HG03064 (cell line): ENCODE results near the gene NBPF3.
A peak's percentile ranks its signal among the peaks of the same experiment; 100 is the strongest.
"Not testable (repeated sequence)": the region's sequence is repeated elsewhere in the genome, so short reads cannot be mapped to it uniquely, and the experiment has no call there.

ENCODE experiments used
- ATAC-seq: cut with Tn5 transposase; IDR thresholded peaks from one replicate; pipeline ENCODE4 v1.9.1; 2021; ENCODE audit warnings: low read depth; ENCODE audit not compliant: unreplicated experiment

NBPF3 gene

GRCh38 chr1:21511579-21512522, 71.9 kb downstream of the NBPF3 start:
- no peak for ATAC-seq

GRCh38 chr1:21514245-21514644, 74.3 kb downstream of the NBPF3 start:
- peak; percentile 64 for ATAC-seq

GRCh38 chr1:21517161-21517589, 77.2 kb downstream of the NBPF3 start:
- no peak for ATAC-seq

GRCh38 chr1:21517660-21518480, 77.9 kb downstream of the NBPF3 start:
- no peak for ATAC-seq

GRCh38 chr1:21518774-21519455, 79.0 kb downstream of the NBPF3 start:
- no peak for ATAC-seq

- not testable (repeated sequence) for ATAC-seq
These were observed 79.6 kb downstream of the NBPF3 start for GRCh38 chr1:21519486-21520070.

- no peak for ATAC-seq
These were observed 81.2 kb downstream of the NBPF3 start for GRCh38 chr1:21520899-21521716.

- no peak for ATAC-seq
These were observed 81.8 kb downstream of the NBPF3 start for GRCh38 chr1:21521717-21522060.

- ATAC-seq, result no peak
These were observed 82.6 kb downstream of the NBPF3 start for GRCh38 chr1:21522525-21523038.

GRCh38 chr1:21523297-21523813, 83.4 kb downstream of the NBPF3 start:
- ATAC-seq, result no peak

- no peak for ATAC-seq
These were observed 84.3 kb downstream of the NBPF3 start for GRCh38 chr1:21524220-21524619.

GRCh38 chr1:21524686-21525339, 84.9 kb downstream of the NBPF3 start:
- ATAC-seq, result no peak

- ATAC-seq, result no peak
These were observed 85.4 kb downstream of the NBPF3 start for GRCh38 chr1:21525340-21525717.

GRCh38 chr1:21526441-21526840, 86.5 kb downstream of the NBPF3 start:
- no peak for ATAC-seq

- no peak for ATAC-seq
These were observed 90.6 kb downstream of the NBPF3 start for GRCh38 chr1:21530368-21531016.

GRCh38 chr1:21531241-21531640, 91.3 kb downstream of the NBPF3 start:
- ATAC-seq, result no peak

- no peak for ATAC-seq
These were observed 92.6 kb downstream of the NBPF3 start for GRCh38 chr1:21532496-21532895.

GRCh38 chr1:21532992-21533534, 93.1 kb downstream of the NBPF3 start:
- ATAC-seq, result no peak
